GM12878 (cell line): ENCODE results near the gene BHLHE23. TPM values are rescaled to one million over a fixed set of nuclear protein-coding genes. Genes with fewer than 3 reads are reported as not detected.
A peak's percentile ranks its signal among the peaks of the same experiment; 100 is the strongest.

Source experiments
- ATAC-seq: fragments of 200-7000 bp; cut with Tn5 transposase; 3 replicates; pipeline ENCODE4 v1.9.1; 2020; ENCODE audit warnings: mild to moderate bottlenecking, moderate library complexity
- BruUV-seq: library from RNA; stranded (reverse); fragments of 400-500 nt; replicated peaks from 2 replicates; lab custom pipeline; 2021; lab: Mats Ljungman, UMichigan
- CTCF ChIA-PET: fragments of 300-600 bp; sonication (Branson Sonifier 250); formaldehyde crosslinking; extraction: SDS; loops from one replicate; lab custom pipeline; 2021; ENCODE audit warnings: inconsistent platforms; lab: Yijun Ruan, JAX
- POLR2A ChIA-PET: fragments of 350-600 bp; formaldehyde crosslinking; extraction: SDS; loops from one replicate; lab custom pipeline; 2021; ENCODE audit warnings: inconsistent platforms; lab: Charles Lee
- RAD21 ChIA-PET: fragments of 300-600 bp; sonication (Branson Sonifier 250); formaldehyde crosslinking; loops from one replicate; lab custom pipeline; 2023; ENCODE audit warnings: antibody characterized with exemption; ENCODE audit not compliant: unreplicated experiment; lab: Charles Lee
- SMC1A ChIA-PET: fragments of 300-600 bp; sonication (Branson Sonifier 250); formaldehyde crosslinking; loops from one replicate; lab custom pipeline; 2023; ENCODE audit not compliant: unreplicated experiment, uncharacterized antibody; lab: Charles Lee
- DNase-seq: peaks from one replicate; pipeline ENCODE4 v3.0.0-alpha.2; 2011; ENCODE audit warnings: low read depth, low spot score
- FAIRE-seq: peaks from 3 replicates; lab custom pipeline; 2011; peaks lifted over from hg19 to GRCh38; lab: Jason Lieb, UNC
- H2AFZ ChIP-seq: 2 replicates; pipeline ENCODE4 v1.6.0; 2011; ENCODE audit warnings: low read depth, low read length, control low read depth; ENCODE audit not compliant: control insufficient read depth
- H3K27ac ChIP-seq: 2 replicates; pipeline ENCODE4 v1.5.1; 2011; ENCODE audit warnings: control low read depth; ENCODE audit not compliant: control insufficient read depth, insufficient read depth
- H3K27me3 ChIP-seq, 2 experiments: replicated peaks in 1 of 2; 2 replicates each; pipeline versions ENCODE4 v1.6.0 to v1.6.1; 2011; ENCODE audit warnings: low read length in 1 of 2; ENCODE audit not compliant: control insufficient read depth in 2 of 2, insufficient read depth in 2 of 2
- H3K36me3 ChIP-seq, 2 experiments: 2 replicates each; pipeline ENCODE4 v1.5.1; 2011; ENCODE audit warnings: low read length in 1 of 2; ENCODE audit not compliant: control insufficient read depth in 2 of 2, insufficient read depth in 2 of 2
- H3K4me1 ChIP-seq: 2 replicates; pipeline ENCODE4 v1.6.1; 2011; ENCODE audit warnings: mild to moderate bottlenecking, low read length, moderate library complexity, mixed read lengths; ENCODE audit not compliant: control insufficient read depth, insufficient read depth
- H3K4me2 ChIP-seq: 2 replicates; pipeline ENCODE4 v1.6.0; 2011; ENCODE audit warnings: control low read depth; ENCODE audit not compliant: control insufficient read depth, insufficient read depth
- H3K4me3 ChIP-seq: fragments of 200-600 bp; sonication (generic); 2 replicates; pipeline ENCODE4 v1.5.1; 2016
- H3K79me2 ChIP-seq: 2 replicates; pipeline ENCODE4 v1.6.0; 2011; ENCODE audit warnings: low read length; ENCODE audit not compliant: control insufficient read depth, insufficient read depth
- H3K9ac ChIP-seq: 2 replicates; pipeline ENCODE4 v1.8.0; 2011; ENCODE audit warnings: low read length, control low read depth, mixed read lengths; ENCODE audit not compliant: control insufficient read depth, insufficient read depth
- H3K9me3 ChIP-seq: replicated peaks from 3 replicates; pipeline ENCODE4 v1.5.1; 2011; ENCODE audit warnings: mild to moderate bottlenecking, low read length; ENCODE audit not compliant: control insufficient read depth, insufficient read depth
- H4K20me1 ChIP-seq: 2 replicates; pipeline ENCODE4 v1.6.0; 2011; ENCODE audit not compliant: control insufficient read depth, insufficient read depth
- POLR2A ChIP-seq: IDR thresholded peaks from 2 replicates; pipeline ENCODE4 v1.6.1; 2011; ENCODE audit warnings: low read depth, mild to moderate bottlenecking, low read length
- POLR2AphosphoS2 ChIP-seq: IDR thresholded peaks from 2 replicates; pipeline ENCODE4 v1.6.1; 2011; ENCODE audit warnings: low read depth, mild to moderate bottlenecking, low read length, improper control_type of control experiment, moderate library complexity
- PRDM15 ChIP-seq: fragments of 450-650 bp; formaldehyde crosslinking; IDR thresholded peaks from 2 replicates; pipeline ENCODE4 v1.4.0; 2020; ENCODE audit warnings: mild to moderate bottlenecking, moderate library complexity
- WGBS: methylation state at CpG from one replicate; pipeline ENCODE4 v1.1.6; 2016; ENCODE audit warnings: low lambda C conversion rate; ENCODE audit not compliant: insufficient replicate concordance, insufficient coverage; ENCODE audit errors: missing lambda C conversion rate; 5-methylcytosine and 5-hydroxymethylcytosine counted together
- in situ Hi-C: fragments of 300-500 bp; cut with MboI; formaldehyde crosslinking; loops from 9 replicates; pipeline ENCODE4 v1.14.3; 2018; ENCODE audit warnings: mixed read lengths
- intact Hi-C: fragments of 100-400 bp; cut with micrococcal nuclease; formaldehyde crosslinking; loops from one replicate; pipeline ENCODE4 v1.14.2; 2022; ENCODE audit not compliant: unreplicated experiment
- polyA plus RNA-seq, 11 experiments: library from polyadenylated mRNA; depleted of rRNA in 4 of 11; unstranded in 6 of 11; stranded (reverse) in 5 of 11; fragments of >200 nt; fragmentation: Nextera tagmentation in 4 of 11; fragmentation: Illumina TruSeq in 1 of 11; extraction: Ambion mirVana in 4 of 11; extraction: Trizol in 1 of 11; gene quantifications; 1 replicate in 1 of 11; 2 replicates in 10 of 11; pipeline versions ENCODE4 v1.2.1 to v1.2.3, GENCODE V29; 2011 to 2016; ENCODE audit warnings: inconsistent platforms in 2 of 11, missing spikeins in 2 of 11, low read depth in 1 of 11
- total RNA-seq, 4 experiments: library from RNA; depleted of rRNA in 3 of 4; stranded (reverse); fragments of >200 nt in 3 of 4; fragmentation: Illumina TruSeq in 1 of 4; extraction: Trizol in 1 of 4; gene quantifications; 2 replicates each; pipeline versions ENCODE4 v1.2.1 to v1.2.3, GENCODE V29; 2013 to 2021

The BHLHE23 gene
- total and polyA plus RNA-seq, 10 of the 15 experiments (the other 5 are each of a cell fraction or from before 2014, with no cell fraction given): 0.28 to 0.33 TPM; not detected in 8

GRCh38 chr20:62959998-62960436, 46.7 kb downstream of the BHLHE23 start:
- no TSS peak for BruUV-seq
- 98% methylated on average over 20 of the region's 20 CpGs for WGBS
- SMC1A ChIA-PET: no interaction called here

More at GRCh38 chr20:62959998-62960436, 46.7 kb downstream of the BHLHE23 start:
- no peaks in the 10 kb centered on the region for H4K20me1 ChIP-seq
- no peaks in the 10 kb centered on the region for H3K27me3 ChIP-seq
- DNase-seq: no peak
- no peak for FAIRE-seq
- ChIA-PET RAD21 (no interaction called here), POLR2A (interaction anchor here (1.2 kb wide), 1 partner anchor 16 kb away, joined by 3 read pairs; no protein-coding TSS in a partner anchor), CTCF (interaction anchor here (1.5 kb wide), 1 partner anchor 58 kb away, joined by 4 read pairs; no protein-coding TSS in a partner anchor)
- no peaks in the 10 kb centered on the region for H3K9me3 ChIP-seq
- H3K27ac ChIP-seq: no peak overlapping the region
- H3K79me2 ChIP-seq: peaks cover 10% of the 10 kb centered on the region
- H2AFZ ChIP-seq: no peak overlapping the region
- no peaks in the 10 kb centered on the region; the same call in 1 of the 2 replicates for H3K4me1 ChIP-seq
- H3K36me3 ChIP-seq: peaks cover 16 to 36% of the 10 kb centered on the region in 2 experiments; a peak in 3 of 4 replicates
- no peak overlapping the region for H3K9ac ChIP-seq
- in situ Hi-C loops: no loop called here
- H3K4me2 ChIP-seq: no peak overlapping the region
- no peak overlapping the region for H3K4me3 ChIP-seq
- TF ChIP-seq POLR2AphosphoS2 (no peak), PRDM15 (CRISPR knock-in tag) (no peak), POLR2A (peak; percentile 33; the same call in 1 of the 2 replicates)
- ATAC-seq: no peak
- intact Hi-C loops: no loop called here
